HG02678 (cell line): ENCODE results near the gene FADS2.
"Not testable (repeated sequence)": the region's sequence is repeated elsewhere in the genome, so short reads cannot be mapped to it uniquely, and the experiment has no call there.

Experiments
- ATAC-seq: cut with Tn5 transposase; IDR thresholded peaks from one replicate; pipeline ENCODE4 v1.9.1; 2021; ENCODE audit warnings: mild to moderate bottlenecking, moderate library complexity; ENCODE audit not compliant: unreplicated experiment

Gene FADS2

GRCh38 chr11:61866231-61866957, 38.3 kb downstream of the FADS2 start:
- ATAC-seq = no peak

GRCh38 chr11:61866958-61867343, 38.9 kb downstream of the FADS2 start:
- no peak for ATAC-seq

GRCh38 chr11:61868571-61869428, 40.7 kb downstream of the FADS2 start:
- no peak for ATAC-seq

- no peak for ATAC-seq
Measured at GRCh38 chr11:61869429-61869707, 41.3 kb downstream of the FADS2 start.

- ATAC-seq = no peak
Measured at GRCh38 chr11:61869708-61870451, 41.8 kb downstream of the FADS2 start.

- no peak for ATAC-seq
Measured at GRCh38 chr11:61870541-61871031, 42.5 kb downstream of the FADS2 start.

- ATAC-seq = peak; percentile 78
Measured at GRCh38 chr11:61871158-61871597, 43.1 kb downstream of the FADS2 start.

- ATAC-seq = no peak
Measured at GRCh38 chr11:61872935-61873565, 45.0 kb downstream of the FADS2 start.

GRCh38 chr11:61873588-61874376, 45.7 kb downstream of the FADS2 start:
- no peak for ATAC-seq

GRCh38 chr11:61874377-61874809, 46.3 kb downstream of the FADS2 start:
- ATAC-seq = no peak

- no peak for ATAC-seq
Measured at GRCh38 chr11:61874853-61875252, 46.8 kb downstream of the FADS2 start.

GRCh38 chr11:61875698-61876097, 47.6 kb downstream of the FADS2 start:
- ATAC-seq = no peak

GRCh38 chr11:61879152-61879551, 51.1 kb downstream of the FADS2 start:
- ATAC-seq = no peak

GRCh38 chr11:61880031-61880430, 51.9 kb downstream of the FADS2 start:
- no peak for ATAC-seq

GRCh38 chr11:61880454-61880853, 52.4 kb downstream of the FADS2 start:
- no peak for ATAC-seq

- ATAC-seq = no peak
Measured at GRCh38 chr11:61881397-61881796, 53.3 kb downstream of the FADS2 start.

- ATAC-seq = not testable (repeated sequence)
Measured at GRCh38 chr11:61882267-61882666, 54.2 kb downstream of the FADS2 start.

GRCh38 chr11:61882879-61883278, 54.8 kb downstream of the FADS2 start:
- no peak for ATAC-seq

GRCh38 chr11:61883327-61883726, 55.2 kb downstream of the FADS2 start:
- no peak for ATAC-seq

- ATAC-seq = no peak
Measured at GRCh38 chr11:61883947-61884346, 55.8 kb downstream of the FADS2 start.
